GM19099 (cell line): Measurements from ENCODE around the gene LNX1.

Experiments used
- POLR2A ChIP-seq: IDR thresholded peaks from 3 replicates; pipeline ENCODE4 v1.6.1; 2011; ENCODE audit warnings: low read depth; ENCODE audit not compliant: insufficient read length; ENCODE audit errors: extremely low read depth

Gene LNX1

GRCh38 chr4:53531585-53532224 is 59.6 kb downstream of the LNX1 start:
- TF ChIP-seq POLR2A: no peak

GRCh38 chr4:53529025-53529424 is 62.3 kb downstream of the LNX1 start:
- no peak for TF ChIP-seq POLR2A

GRCh38 chr4:53527930-53528329 is 63.4 kb downstream of the LNX1 start:
- no peak for TF ChIP-seq POLR2A

- TF ChIP-seq POLR2A: no peak
These were observed 64.0 kb downstream of the LNX1 start for GRCh38 chr4:53527326-53527725.

- no peak for TF ChIP-seq POLR2A
These were observed 69.0 kb downstream of the LNX1 start for GRCh38 chr4:53522334-53522733.

- TF ChIP-seq POLR2A: no peak
These were observed 71.2 kb downstream of the LNX1 start for GRCh38 chr4:53520116-53520515.

GRCh38 chr4:53518807-53519206 is 72.5 kb downstream of the LNX1 start:
- no peak for TF ChIP-seq POLR2A

GRCh38 chr4:53515076-53515475 is 76.2 kb downstream of the LNX1 start:
- TF ChIP-seq POLR2A: no peak

GRCh38 chr4:53514509-53514908 is 76.8 kb downstream of the LNX1 start:
- no peak for TF ChIP-seq POLR2A

- TF ChIP-seq POLR2A: no peak
These were observed 78.7 kb downstream of the LNX1 start for GRCh38 chr4:53512608-53513007.

- no peak for TF ChIP-seq POLR2A
These were observed 80.3 kb downstream of the LNX1 start for GRCh38 chr4:53511014-53511413.

- TF ChIP-seq POLR2A: no peak
These were observed 81.0 kb downstream of the LNX1 start for GRCh38 chr4:53510321-53510720.

- TF ChIP-seq POLR2A: no peak
These were observed 82.8 kb downstream of the LNX1 start for GRCh38 chr4:53508446-53508845.

GRCh38 chr4:53507671-53508286 is 83.5 kb downstream of the LNX1 start:
- no peak for TF ChIP-seq POLR2A

GRCh38 chr4:53507058-53507457 is 84.2 kb downstream of the LNX1 start:
- TF ChIP-seq POLR2A: no peak

GRCh38 chr4:53505947-53506346 is 85.3 kb downstream of the LNX1 start:
- TF ChIP-seq POLR2A: no peak

- TF ChIP-seq POLR2A: no peak
These were observed 89.2 kb downstream of the LNX1 start for GRCh38 chr4:53502094-53502493.
